Astrocyte (in vitro differentiated cells and primary cell): Measurements from ENCODE around the gene SPATA24. TPM values are rescaled to one million over a fixed set of nuclear protein-coding genes. Genes with fewer than 3 reads are reported as not detected.

Experiments
- DNase-seq: peaks from one replicate; pipeline ENCODE4 v3.0.0-alpha.2; 2010; ENCODE audit warnings: low read depth
- FAIRE-seq: peaks from 2 replicates; lab custom pipeline; 2011; peaks lifted over from hg19 to GRCh38; lab: Jason Lieb, UNC
- H2AFZ ChIP-seq: 2 replicates; pipeline ENCODE4 v1.6.0; 2012; ENCODE audit warnings: low read depth, low read length, inconsistent platforms
- H3K27ac ChIP-seq: 2 replicates; pipeline ENCODE4 v1.5.1; 2011; ENCODE audit warnings: low read depth, low read length, inconsistent platforms
- H3K27me3 ChIP-seq: 2 replicates; pipeline ENCODE4 v1.6.0; 2011; ENCODE audit warnings: low read length, inconsistent platforms; ENCODE audit not compliant: insufficient read depth
- H3K36me3 ChIP-seq: 2 replicates; pipeline ENCODE4 v1.5.1; 2011; ENCODE audit warnings: low read length, inconsistent platforms; ENCODE audit not compliant: insufficient read depth
- H3K4me1 ChIP-seq: 2 replicates; pipeline ENCODE4 v1.5.1; 2011; ENCODE audit warnings: low read length, inconsistent platforms; ENCODE audit not compliant: insufficient read depth
- H3K4me2 ChIP-seq: 2 replicates; pipeline ENCODE4 v1.6.0; 2012; ENCODE audit warnings: low read length, inconsistent platforms
- H3K4me3 ChIP-seq: 2 replicates; pipeline ENCODE4 v1.5.1; 2011; ENCODE audit warnings: low read depth, mild to moderate bottlenecking, low read length, inconsistent platforms; ENCODE audit not compliant: insufficient read depth
- H3K79me2 ChIP-seq: 2 replicates; pipeline ENCODE4 v1.6.0; 2012; ENCODE audit warnings: mild to moderate bottlenecking, low read length, inconsistent platforms; ENCODE audit not compliant: insufficient read depth
- H3K9ac ChIP-seq: 2 replicates; pipeline ENCODE4 v1.6.0; 2012; ENCODE audit warnings: mild to moderate bottlenecking, low read length, inconsistent platforms
- H3K9me3 ChIP-seq: 2 replicates; pipeline ENCODE4 v1.5.1; 2012; ENCODE audit warnings: low read depth, mild to moderate bottlenecking, low read length, inconsistent platforms; ENCODE audit not compliant: insufficient read depth
- H4K20me1 ChIP-seq: 2 replicates; pipeline ENCODE4 v1.6.0; 2012; ENCODE audit warnings: low read length, inconsistent platforms; ENCODE audit not compliant: insufficient read depth
- H3K27ac Mint-ChIP-seq: one replicate; pipeline ENCODE4 v1.8.0; 2021; ENCODE audit warnings: mild to moderate bottlenecking, mixed read lengths; ENCODE audit not compliant: unreplicated experiment
- H3K27me3 Mint-ChIP-seq: one replicate; pipeline ENCODE4 v1.8.0; 2021; ENCODE audit warnings: low read depth, mixed read lengths; ENCODE audit not compliant: unreplicated experiment
- H3K36me3 Mint-ChIP-seq: one replicate; pipeline ENCODE4 v1.8.0; 2021; ENCODE audit warnings: low read depth, mixed read lengths; ENCODE audit not compliant: unreplicated experiment
- H3K4me1 Mint-ChIP-seq: one replicate; pipeline ENCODE4 v1.8.0; 2021; ENCODE audit warnings: low read depth, mixed read lengths; ENCODE audit not compliant: unreplicated experiment
- H3K4me3 Mint-ChIP-seq: one replicate; pipeline ENCODE4 v1.8.0; 2021; ENCODE audit warnings: mild to moderate bottlenecking, moderate library complexity, mixed read lengths; ENCODE audit not compliant: unreplicated experiment
- H3K9me3 Mint-ChIP-seq: one replicate; pipeline ENCODE4 v1.8.0; 2021; ENCODE audit warnings: mild to moderate bottlenecking, mixed read lengths; ENCODE audit not compliant: unreplicated experiment
- CTCF ChIP-seq: IDR thresholded peaks from 2 replicates; pipeline ENCODE4 v1.5.1; 2011; ENCODE audit warnings: low read depth, mild to moderate bottlenecking, inconsistent platforms, low read length, moderate library complexity; ENCODE audit not compliant: insufficient read depth
- EZH2 ChIP-seq: IDR thresholded peaks from 2 replicates; pipeline ENCODE4 v1.6.1; 2012; ENCODE audit warnings: mild to moderate bottlenecking, low read length, inconsistent platforms; ENCODE audit not compliant: insufficient read depth
- total RNA-seq: library from RNA; stranded (reverse); gene quantifications from 2 replicates; pipeline ENCODE4 v1.2.1, GENCODE V29; 2021

SPATA24 gene
- total RNA-seq, 1 donor from 2014 or later, result 5.2 TPM

DNA sequence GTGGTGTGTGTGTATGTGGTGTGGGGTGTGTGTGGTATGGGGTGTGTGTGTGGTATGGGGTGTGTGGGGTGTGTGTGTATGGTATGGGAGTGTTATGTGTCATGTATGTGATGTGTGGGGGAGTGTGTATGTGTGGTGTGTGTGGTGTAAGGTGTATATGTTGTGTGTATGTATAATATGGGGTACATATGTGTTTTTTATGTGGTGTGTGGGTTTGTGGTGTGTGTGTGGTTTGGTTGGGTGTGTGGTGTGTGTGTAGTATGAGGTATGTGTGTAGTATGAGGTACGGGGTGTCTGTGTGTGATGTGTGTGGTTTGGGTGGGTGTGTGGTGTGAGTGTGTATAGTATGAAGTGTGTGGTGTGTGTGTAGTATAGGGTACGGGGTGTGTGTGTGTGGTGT is 47.3 kb upstream of the SPATA24 start:
- no peaks in the 10 kb centered on the region for H3K4me1 ChIP-seq
- Mint-ChIP-seq H3K9me3 (no peaks in the 10 kb centered on the region), H3K4me1 (peaks cover 4% of the 10 kb centered on the region), H3K27ac (no peak overlapping the region), H3K36me3 (no peaks in the 10 kb centered on the region), H3K27me3 (peaks cover 5% of the 10 kb centered on the region), H3K4me3 (no peak overlapping the region)
- no peaks in the 10 kb centered on the region for H3K27me3 ChIP-seq
- H4K20me1 ChIP-seq, result no peaks in the 10 kb centered on the region
- FAIRE-seq (no peak), DNase-seq (no peak)
- no peak overlapping the region for H3K4me2 ChIP-seq
- no peaks in the 10 kb centered on the region for H3K79me2 ChIP-seq
- no peaks in the 10 kb centered on the region for H3K9me3 ChIP-seq
- no peak for TF ChIP-seq CTCF
- TF ChIP-seq EZH2, result no peak
- peak overlapping the region; percentile 3 for H3K9ac ChIP-seq
- H3K27ac ChIP-seq, result no peak overlapping the region
- peaks cover 5% of the 10 kb centered on the region for H3K36me3 ChIP-seq
- no peak overlapping the region for H2AFZ ChIP-seq
- no peak overlapping the region for H3K4me3 ChIP-seq

GRCh38 chr5:139446956-139447779 is 43.3 kb upstream of the SPATA24 start:
- no peaks in the 10 kb centered on the region for H3K36me3 Mint-ChIP-seq

More at GRCh38 chr5:139446956-139447779, 43.3 kb upstream of the SPATA24 start:
- no peak overlapping the region for H3K4me3 Mint-ChIP-seq
- H3K4me2 ChIP-seq, result no peak overlapping the region
- no peak overlapping the region for H2AFZ ChIP-seq
- no peak overlapping the region for H3K27ac ChIP-seq
- no peak overlapping the region for H3K4me3 ChIP-seq
- peaks cover 3% of the 10 kb centered on the region for H3K36me3 ChIP-seq
- DNase-seq, result peak; percentile 31
- no peak for FAIRE-seq
- H3K27me3 ChIP-seq, result no peaks in the 10 kb centered on the region
- no peaks in the 10 kb centered on the region for H4K20me1 ChIP-seq
- H3K79me2 ChIP-seq, result no peaks in the 10 kb centered on the region
- H3K4me1 ChIP-seq, result peaks cover 30% of the 10 kb centered on the region
- H3K9me3 ChIP-seq, result no peaks in the 10 kb centered on the region
- H3K27ac Mint-ChIP-seq, result no peak overlapping the region
- no peak overlapping the region for H3K9ac ChIP-seq
- H3K27me3 Mint-ChIP-seq, result peaks cover 5% of the 10 kb centered on the region
- H3K9me3 Mint-ChIP-seq, result no peaks in the 10 kb centered on the region
- TF ChIP-seq CTCF (no peak), EZH2 (no peak)
- peaks cover 11% of the 10 kb centered on the region for H3K4me1 Mint-ChIP-seq
